ENCODE results near the gene GPR141.

DNA sequence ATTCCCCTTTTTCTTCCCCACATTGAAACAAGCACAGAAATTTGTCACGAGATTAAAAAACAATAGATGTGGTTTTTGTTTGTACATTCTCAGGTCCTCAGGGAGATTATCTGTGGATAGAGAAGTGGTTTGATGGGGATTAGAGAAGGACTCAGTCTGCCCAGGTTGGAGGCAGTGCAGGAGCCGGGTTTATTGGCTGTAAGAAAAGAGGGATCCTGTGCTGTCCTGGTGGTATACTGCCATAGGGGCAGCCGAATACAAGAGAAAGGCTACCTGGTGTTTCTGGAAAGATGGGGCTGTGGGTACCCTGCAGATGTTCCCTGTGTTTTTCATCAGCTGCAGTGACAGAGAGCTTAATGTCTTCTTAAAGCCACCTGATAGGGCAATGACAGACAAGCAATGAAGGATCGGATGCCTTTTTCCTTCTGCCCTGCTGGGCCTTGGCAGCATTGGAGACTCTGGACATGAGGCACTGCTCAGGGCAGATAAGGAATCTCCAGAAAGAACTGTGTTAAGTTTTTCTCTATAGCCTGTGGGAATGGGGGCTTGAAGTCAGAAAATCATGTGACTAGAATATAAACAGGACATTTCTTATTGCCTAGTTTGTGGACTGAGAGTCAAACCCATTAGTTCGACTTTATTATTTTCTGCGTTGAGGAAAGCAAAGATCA, 18.1 kb upstream of the GPR141 start:
- TF ChIP-seq EP300 (IDR thresholded peaks at IDR 0.05; ENCODE audit: borderline replicate concordance) (no peak), CREB1 (IDR thresholded peaks at IDR 0.05; ENCODE audit: low read depth) (no peak), RAD21 (IDR thresholded peaks at IDR 0.05; ENCODE audit: low read depth) (no peak), TAF1 (IDR thresholded peaks at IDR 0.05; ENCODE audit: low read depth) (no peak)
